ENCODE measurements around the gene THSD7B.

DNA sequence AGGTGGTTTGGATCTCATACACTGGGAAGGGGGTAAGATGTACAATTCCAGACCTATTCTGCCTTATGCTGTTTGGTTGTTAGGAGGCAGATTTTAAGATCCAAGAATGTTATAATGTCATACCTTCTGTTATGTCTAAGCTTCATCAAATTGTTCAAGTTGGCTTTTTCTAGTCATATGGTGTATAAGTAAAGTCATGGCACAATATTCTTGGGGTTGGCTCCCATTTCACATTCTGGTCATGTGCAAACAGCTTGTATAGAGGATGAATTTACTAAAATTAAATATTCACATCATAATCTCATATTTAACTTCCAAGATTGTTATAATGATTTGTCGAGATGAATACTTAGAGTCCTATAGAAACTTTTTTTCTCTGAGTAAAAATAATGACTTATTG lies 774.0 kb downstream of the THSD7B start:
- TF ChIP-seq, protein P1, sequence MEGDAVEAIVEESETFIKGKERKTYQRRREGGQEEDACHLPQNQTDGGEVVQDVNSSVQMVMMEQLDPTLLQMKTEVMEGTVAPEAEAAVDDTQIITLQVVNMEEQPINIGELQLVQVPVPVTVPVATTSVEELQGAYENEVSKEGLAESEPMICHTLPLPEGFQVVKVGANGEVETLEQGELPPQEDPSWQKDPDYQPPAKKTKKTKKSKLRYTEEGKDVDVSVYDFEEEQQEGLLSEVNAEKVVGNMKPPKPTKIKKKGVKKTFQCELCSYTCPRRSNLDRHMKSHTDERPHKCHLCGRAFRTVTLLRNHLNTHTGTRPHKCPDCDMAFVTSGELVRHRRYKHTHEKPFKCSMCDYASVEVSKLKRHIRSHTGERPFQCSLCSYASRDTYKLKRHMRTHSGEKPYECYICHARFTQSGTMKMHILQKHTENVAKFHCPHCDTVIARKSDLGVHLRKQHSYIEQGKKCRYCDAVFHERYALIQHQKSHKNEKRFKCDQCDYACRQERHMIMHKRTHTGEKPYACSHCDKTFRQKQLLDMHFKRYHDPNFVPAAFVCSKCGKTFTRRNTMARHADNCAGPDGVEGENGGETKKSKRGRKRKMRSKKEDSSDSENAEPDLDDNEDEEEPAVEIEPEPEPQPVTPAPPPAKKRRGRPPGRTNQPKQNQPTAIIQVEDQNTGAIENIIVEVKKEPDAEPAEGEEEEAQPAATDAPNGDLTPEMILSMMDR (IDR thresholded peaks at IDR 0.05), result no peak
- no peak for TF ChIP-seq ZFX (IDR thresholded peaks at IDR 0.05; ENCODE audit: borderline replicate concordance)
